Measurements from ENCODE around the gene GGCT.

DNA sequence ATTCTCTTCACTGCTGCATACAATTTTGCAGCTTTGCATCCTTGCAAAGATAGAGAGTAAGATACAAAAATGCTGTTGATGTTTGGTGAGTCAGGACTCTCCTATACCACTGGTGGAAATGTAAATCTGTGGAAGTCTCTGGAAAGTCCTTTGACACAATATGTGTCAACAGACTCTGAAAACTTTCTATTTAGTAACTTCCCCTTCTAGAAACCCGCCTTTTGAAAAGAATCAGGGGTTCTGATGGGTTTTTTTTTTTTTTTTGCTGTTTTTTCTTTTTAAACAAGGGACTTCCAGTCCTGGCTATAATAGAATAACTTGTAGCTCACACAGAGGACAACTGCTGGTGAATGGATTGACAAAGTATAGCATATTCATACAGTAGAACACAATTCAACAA is 42.5 kb downstream of the GGCT start:
- no peak for TF ChIP-seq REST (IDR thresholded peaks at IDR 0.05; ENCODE audit: insufficient read depth in 1 of 2, low read depth in 2 of 2, low read length in 1 of 2)
- TF ChIP-seq SIN3A (IDR thresholded peaks at IDR 0.05; ENCODE audit: borderline replicate concordance, insufficient read depth, low read depth, low read length), result no peak

All from Panc1 (cell line).